ENCODE data around the gene TMEM120B. TPM values are rescaled to one million over a fixed set of nuclear protein-coding genes. Genes with fewer than 3 reads are reported as not detected.

Gene TMEM120B
- total and polyA plus RNA-seq, 2 of the 4 experiments (the other 2 are of a cell fraction): 10.6 to 18.4 TPM

GRCh38 chr12:121825041-121825523 lies 112.5 kb downstream of the TMEM120B start:
- H2BK120ac ChIP-seq (ENCODE audit: low read depth, low read length): no peak overlapping the region
- H3K56ac ChIP-seq (ENCODE audit: extremely low read depth, insufficient read depth, low read length): no peak overlapping the region
- H3K36me3 ChIP-seq (ENCODE audit: control insufficient read depth, insufficient read depth, low read length): peaks cover 69% of the 10 kb centered on the region
- ATAC-seq (ENCODE audit: low read depth): no peak
- H3K4ac ChIP-seq (ENCODE audit: low read depth, low read length): no peak overlapping the region
- H3K4me3 ChIP-seq (ENCODE audit: insufficient read depth, low read depth, low read length): no peak overlapping the region
- no peak overlapping the region for H3K27ac ChIP-seq (ENCODE audit: insufficient read depth, low read length)
- dilution Hi-C loops (cut with HindIII; ENCODE audit: low sequenced_read_pairs, unreplicated experiment) (no loop called here), in situ Hi-C loops (cut with MboI; ENCODE audit: low sequenced_read_pairs) (no loop called here), intact Hi-C loops (cut with micrococcal nuclease) (no loop called here)
- peak overlapping the region; percentile 50 for H2AK9ac ChIP-seq (replicated peaks; ENCODE audit: low read depth, low read length, poor library complexity)
- 100% methylated on average over 3 of the region's 18 CpGs; no CpG with 5 or more reads in 1 of the 2 experiments for WGBS, 2 experiments (ENCODE audit: extremely low coverage in 2 of 2, insufficient read length in 1 of 2)
- POLR2A ChIA-PET (ENCODE audit: unreplicated experiment): no interaction called here
- no peak overlapping the region for H3K14ac ChIP-seq (replicated peaks; ENCODE audit: low read depth, low read length)
- no peak overlapping the region for H2AK5ac ChIP-seq (ENCODE audit: low read depth, low read length)
- no peak overlapping the region for H4K91ac ChIP-seq (ENCODE audit: insufficient read depth, low read depth, low read length)
- no peak overlapping the region for H2BK5ac ChIP-seq (ENCODE audit: low read depth, low read length, poor library complexity, severe bottlenecking)
- no peak overlapping the region for H3K4me2 ChIP-seq (ENCODE audit: low read depth, low read length)
- no peak overlapping the region for H2BK20ac ChIP-seq (ENCODE audit: low read depth, low read length)
- H3K23ac ChIP-seq (ENCODE audit: low read depth, low read length): no peak overlapping the region
- peaks cover 9% of the 10 kb centered on the region for H4K20me1 ChIP-seq (ENCODE audit: insufficient read depth, low read length)
- TF ChIP-seq POLR2A (IDR thresholded peaks at IDR 0.05; ENCODE audit: low read depth, low read length) (no peak), MAFK (IDR thresholded peaks at IDR 0.05; ENCODE audit: low read depth, low read length) (no peak), FOS (IDR thresholded peaks at IDR 0.05; ENCODE audit: low read depth, low read length) (no peak), SMC3 (IDR thresholded peaks at IDR 0.05; ENCODE audit: low read depth, low read length) (no peak), RFX5 (IDR thresholded peaks at IDR 0.05; ENCODE audit: low read depth, low read length) (no peak), RAD21 (IDR thresholded peaks at IDR 0.05; ENCODE audit: low read length) (no peak), RCOR1 (IDR thresholded peaks at IDR 0.05; ENCODE audit: insufficient replicate concordance, low read length) (no peak), MXI1 (IDR thresholded peaks at IDR 0.05; ENCODE audit: borderline replicate concordance, low read depth, low read length) (no peak), CEBPB (IDR thresholded peaks at IDR 0.05; ENCODE audit: low read depth, low read length) (no peak), NFE2L2 (IDR thresholded peaks at IDR 0.05; ENCODE audit: low read depth, low read length) (no peak), BHLHE40 (IDR thresholded peaks at IDR 0.05; ENCODE audit: low read depth, low read length) (no peak), CHD1 (IDR thresholded peaks at IDR 0.05; ENCODE audit: low read depth, low read length) (no peak), MAZ (IDR thresholded peaks at IDR 0.05; ENCODE audit: borderline replicate concordance, low read depth, low read length) (no peak), CTCF (conservative IDR thresholded peaks at IDR 0.05; ENCODE audit: low read depth, low read length) (no peak)
- TF ChIP-seq, protein P1, sequence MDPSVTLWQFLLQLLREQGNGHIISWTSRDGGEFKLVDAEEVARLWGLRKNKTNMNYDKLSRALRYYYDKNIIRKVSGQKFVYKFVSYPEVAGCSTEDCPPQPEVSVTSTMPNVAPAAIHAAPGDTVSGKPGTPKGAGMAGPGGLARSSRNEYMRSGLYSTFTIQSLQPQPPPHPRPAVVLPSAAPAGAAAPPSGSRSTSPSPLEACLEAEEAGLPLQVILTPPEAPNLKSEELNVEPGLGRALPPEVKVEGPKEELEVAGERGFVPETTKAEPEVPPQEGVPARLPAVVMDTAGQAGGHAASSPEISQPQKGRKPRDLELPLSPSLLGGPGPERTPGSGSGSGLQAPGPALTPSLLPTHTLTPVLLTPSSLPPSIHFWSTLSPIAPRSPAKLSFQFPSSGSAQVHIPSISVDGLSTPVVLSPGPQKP (IDR thresholded peaks at IDR 0.05; ENCODE audit: borderline replicate concordance, low read depth, low read length): no peak
- TF ChIP-seq, protein P2, sequence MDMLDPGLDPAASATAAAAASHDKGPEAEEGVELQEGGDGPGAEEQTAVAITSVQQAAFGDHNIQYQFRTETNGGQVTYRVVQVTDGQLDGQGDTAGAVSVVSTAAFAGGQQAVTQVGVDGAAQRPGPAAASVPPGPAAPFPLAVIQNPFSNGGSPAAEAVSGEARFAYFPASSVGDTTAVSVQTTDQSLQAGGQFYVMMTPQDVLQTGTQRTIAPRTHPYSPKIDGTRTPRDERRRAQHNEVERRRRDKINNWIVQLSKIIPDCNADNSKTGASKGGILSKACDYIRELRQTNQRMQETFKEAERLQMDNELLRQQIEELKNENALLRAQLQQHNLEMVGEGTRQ (IDR thresholded peaks at IDR 0.05; ENCODE audit: low read depth, low read length): no peak
- H3K18ac ChIP-seq (ENCODE audit: low read depth, low read length): no peak overlapping the region
- DNase-seq: no peak
- peaks cover 20 to 60% of the 10 kb centered on the region in 2 experiments for H3K79me1 ChIP-seq (ENCODE audit: low read depth in 1 of 2, low read length in 2 of 2)
- no peak overlapping the region for H3K9ac ChIP-seq (ENCODE audit: low read depth, low read length)
- no peaks in the 10 kb centered on the region for H3K9me1 ChIP-seq (ENCODE audit: insufficient read depth, low read length)
- no peaks in the 10 kb centered on the region for H3K9me3 ChIP-seq (ENCODE audit: control insufficient read depth, insufficient read depth, low read length)
- no peak overlapping the region for H2AFZ ChIP-seq (replicated peaks; ENCODE audit: low read length, poor library complexity)
- no peaks in the 10 kb centered on the region for H3K27me3 ChIP-seq (ENCODE audit: control insufficient read depth, insufficient read depth, low read length)
- H2BK15ac ChIP-seq (ENCODE audit: low read depth, low read length): no peak overlapping the region
- no TSS peak for BruUV-seq (replicated peaks)
- H4K8ac ChIP-seq (ENCODE audit: low read depth in 2 of 2, low read length in 2 of 2): no peak overlapping the region
- H4K5ac ChIP-seq (ENCODE audit: low read depth, low read length): no peak overlapping the region
- no peaks in the 10 kb centered on the region for H3K4me1 ChIP-seq (ENCODE audit: control insufficient read depth, insufficient read depth, low read length)
- CTCF ChIA-PET: no interaction called here

All from IMR-90 (cell line).